Measurements from ENCODE around the gene BPIFB4.
"Not testable (repeated sequence)": the region's sequence is repeated elsewhere in the genome, so short reads cannot be mapped to it uniquely, and the experiment has no call there.

The BPIFB4 gene

DNA sequence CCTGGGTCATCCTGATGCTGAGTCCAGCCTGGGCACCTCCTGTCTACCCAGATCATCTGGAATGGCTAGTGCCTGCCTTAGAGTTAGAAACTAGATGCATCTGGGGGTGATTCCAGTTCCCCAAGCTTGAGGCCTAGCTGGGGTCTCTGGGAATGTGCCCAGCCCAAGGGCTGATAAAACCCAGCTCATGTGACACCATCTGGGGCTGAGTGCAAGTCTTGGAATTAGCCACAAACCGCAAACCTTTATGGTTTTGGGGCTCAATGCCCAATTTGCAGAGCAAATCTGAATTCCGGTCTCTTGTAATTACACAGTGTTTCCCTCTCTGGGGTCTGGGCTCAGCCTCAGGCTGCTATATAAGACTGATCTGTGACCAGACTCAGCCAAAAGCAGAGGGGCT lies at the start of gene BPIFB4:
Gene BPIFB4, plus strand, starts transcription at position 385 of the 400 bp plus-strand sequence. CDS start 1,884 bp downstream, outside the sequence.
- no peaks in the 10 kb centered on the region for H3K9me3 Mint-ChIP-seq
- H3K27ac Mint-ChIP-seq = no peak within 1 kb of the TSS
- H3K4me1 Mint-ChIP-seq = peaks cover 4% of the 10 kb centered on the region
- no peaks in the 10 kb centered on the region for H3K27me3 Mint-ChIP-seq
- no peak within 1 kb of the TSS for H3K4me3 Mint-ChIP-seq
- no peaks in the 10 kb centered on the region for H3K36me3 Mint-ChIP-seq

GRCh38 chr20:33030076-33030475 lies 49.4 kb upstream of the BPIFB4 start:
- H3K36me3 Mint-ChIP-seq = no peaks in the 10 kb centered on the region
- no peak overlapping the region for H3K4me3 Mint-ChIP-seq
- H3K27me3 Mint-ChIP-seq = no peaks in the 10 kb centered on the region
- H3K4me1 Mint-ChIP-seq = no peaks in the 10 kb centered on the region
- H3K9me3 Mint-ChIP-seq = no peaks in the 10 kb centered on the region
- no peak overlapping the region for H3K27ac Mint-ChIP-seq

- H3K4me3 Mint-ChIP-seq = no peak overlapping the region
- no peaks in the 10 kb centered on the region for H3K4me1 Mint-ChIP-seq
- H3K9me3 Mint-ChIP-seq = no peaks in the 10 kb centered on the region
- no peaks in the 10 kb centered on the region for H3K27me3 Mint-ChIP-seq
- no peaks in the 10 kb centered on the region for H3K36me3 Mint-ChIP-seq
- H3K27ac Mint-ChIP-seq = no peak overlapping the region
These were observed 48.9 kb upstream of the BPIFB4 start for GRCh38 chr20:33030569-33030968.

- no peak within 1 kb of the TSS for H3K4me3 Mint-ChIP-seq
- H3K27ac Mint-ChIP-seq = no peak within 1 kb of the TSS
- no peaks in the 10 kb centered on the region for H3K9me3 Mint-ChIP-seq
- H3K4me1 Mint-ChIP-seq = no peaks in the 10 kb centered on the region
- no peaks in the 10 kb centered on the region for H3K27me3 Mint-ChIP-seq
- H3K36me3 Mint-ChIP-seq = no peaks in the 10 kb centered on the region
These were observed 47.9 kb upstream of the BPIFB4 start, which contains the start of gene BPIFB6 for GRCh38 chr20:33031531-33031930. BPIFB6 (plus strand) TSS chr20:33031648; CDS start chr20:33031648, 0 bp downstream.

- Mint-ChIP-seq H3K27ac (no peak overlapping the region), H3K9me3 (no peaks in the 10 kb centered on the region), H3K4me3 (no peak overlapping the region), H3K36me3 (no peaks in the 10 kb centered on the region), H3K27me3 (no peaks in the 10 kb centered on the region), H3K4me1 (no peaks in the 10 kb centered on the region)
These were observed 46.9 kb upstream of the BPIFB4 start for GRCh38 chr20:33032555-33032954.

- H3K27ac Mint-ChIP-seq = no peak overlapping the region
- no peaks in the 10 kb centered on the region for H3K4me1 Mint-ChIP-seq
These were observed 46.1 kb upstream of the BPIFB4 start for GRCh38 chr20:33033381-33033780.

DNA sequence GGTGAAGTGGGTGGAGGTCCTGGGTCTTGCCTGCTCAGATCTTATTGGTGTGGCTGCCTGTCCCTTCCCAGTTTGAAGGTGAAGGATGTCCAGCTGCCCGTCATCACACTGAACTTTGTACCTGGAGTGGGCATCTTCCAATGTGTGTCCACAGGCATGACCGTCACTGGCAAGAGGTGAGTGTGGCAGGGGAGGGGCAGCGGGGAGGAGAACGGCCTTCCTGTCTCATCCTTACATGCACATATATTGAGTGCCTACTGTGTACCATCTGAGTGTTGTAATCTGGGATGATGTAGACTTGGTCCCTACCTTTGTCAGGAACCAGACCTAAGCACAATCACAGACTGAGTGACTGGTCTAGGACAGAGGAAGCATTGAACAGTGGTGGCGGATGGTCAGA lies 45.3 kb upstream of the BPIFB4 start:
- Mint-ChIP-seq H3K27ac (no peak overlapping the region), H3K4me1 (no peaks in the 10 kb centered on the region), H3K36me3 (no peaks in the 10 kb centered on the region), H3K9me3 (no peaks in the 10 kb centered on the region), H3K4me3 (no peak overlapping the region), H3K27me3 (no peaks in the 10 kb centered on the region)

More at GRCh38 chr20:33033381-33033780, 46.1 kb upstream of the BPIFB4 start:
- Mint-ChIP-seq H3K4me3 (no peak overlapping the region), H3K36me3 (no peaks in the 10 kb centered on the region), H3K27me3 (no peaks in the 10 kb centered on the region), H3K9me3 (no peaks in the 10 kb centered on the region)

DNA sequence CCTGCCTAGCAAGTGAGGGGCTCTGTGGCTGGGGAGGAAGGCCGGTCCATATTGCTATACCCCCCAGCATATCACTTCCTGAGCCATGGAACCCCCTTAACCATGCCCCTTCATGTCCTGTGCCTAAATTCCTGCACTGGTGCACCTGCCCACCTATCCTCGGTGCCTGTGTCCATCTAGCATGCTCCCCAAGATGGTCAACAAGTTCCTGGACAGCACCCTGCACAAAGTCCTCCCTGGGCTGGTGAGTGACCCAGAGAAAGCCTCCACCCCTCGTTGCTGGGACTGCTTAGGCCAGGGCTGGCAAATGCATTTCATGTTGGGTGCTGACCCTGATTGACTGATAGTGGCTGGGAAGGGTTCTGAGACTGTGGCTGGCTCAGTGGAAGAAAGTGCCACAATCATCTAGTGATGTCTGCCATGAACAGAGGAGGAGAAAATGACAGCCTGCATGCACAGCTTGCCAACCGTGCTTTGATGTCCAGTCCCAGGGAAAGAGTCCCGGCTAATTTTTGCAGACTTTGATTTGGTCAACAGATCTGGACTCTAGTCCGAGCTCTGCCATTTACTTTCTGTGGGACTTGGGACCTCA lies 44.4 kb upstream of the BPIFB4 start:
- Mint-ChIP-seq H3K4me3 (no peak overlapping the region), H3K4me1 (no peaks in the 10 kb centered on the region), H3K36me3 (no peaks in the 10 kb centered on the region), H3K27me3 (no peaks in the 10 kb centered on the region), H3K9me3 (no peaks in the 10 kb centered on the region), H3K27ac (no peak overlapping the region)

DNA sequence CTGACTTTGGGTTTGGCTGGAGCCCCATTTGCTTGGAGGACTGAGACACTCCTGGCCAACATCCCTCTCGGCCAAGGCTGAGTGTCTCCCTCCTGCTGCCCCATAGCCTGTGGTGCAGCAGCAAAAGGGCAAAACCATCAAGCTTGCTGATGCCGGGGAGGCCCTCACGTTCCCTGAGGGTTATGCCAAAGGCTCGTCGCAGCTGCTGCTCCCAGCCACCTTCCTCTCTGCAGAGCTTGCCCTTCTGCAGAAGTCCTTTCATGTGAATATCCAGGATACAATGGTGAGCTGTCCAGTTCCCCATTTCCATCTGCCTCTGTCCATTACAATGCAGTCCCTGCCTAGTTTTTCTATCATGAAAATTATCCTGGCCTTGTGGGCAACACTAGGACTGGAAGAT lies 42.0 kb upstream of the BPIFB4 start:
- Mint-ChIP-seq H3K27ac (no peak overlapping the region), H3K4me1 (no peaks in the 10 kb centered on the region), H3K27me3 (no peaks in the 10 kb centered on the region), H3K9me3 (no peaks in the 10 kb centered on the region), H3K36me3 (no peaks in the 10 kb centered on the region), H3K4me3 (no peak overlapping the region)

GRCh38 chr20:33038243-33038642 lies 41.2 kb upstream of the BPIFB4 start:
- no peak overlapping the region for H3K4me3 Mint-ChIP-seq

GRCh38 chr20:33042430-33042829 lies 37.0 kb upstream of the BPIFB4 start:
- Mint-ChIP-seq H3K27me3 (no peaks in the 10 kb centered on the region), H3K27ac (no peak overlapping the region), H3K4me1 (no peaks in the 10 kb centered on the region), H3K4me3 (no peak overlapping the region), H3K36me3 (peaks cover 3% of the 10 kb centered on the region), H3K9me3 (no peaks in the 10 kb centered on the region)

More at GRCh38 chr20:33038243-33038642, 41.2 kb upstream of the BPIFB4 start:
- no peaks in the 10 kb centered on the region for H3K27me3 Mint-ChIP-seq
- H3K9me3 Mint-ChIP-seq = no peaks in the 10 kb centered on the region
- no peaks in the 10 kb centered on the region for H3K4me1 Mint-ChIP-seq
- H3K27ac Mint-ChIP-seq = no peak overlapping the region
- no peaks in the 10 kb centered on the region for H3K36me3 Mint-ChIP-seq

DNA sequence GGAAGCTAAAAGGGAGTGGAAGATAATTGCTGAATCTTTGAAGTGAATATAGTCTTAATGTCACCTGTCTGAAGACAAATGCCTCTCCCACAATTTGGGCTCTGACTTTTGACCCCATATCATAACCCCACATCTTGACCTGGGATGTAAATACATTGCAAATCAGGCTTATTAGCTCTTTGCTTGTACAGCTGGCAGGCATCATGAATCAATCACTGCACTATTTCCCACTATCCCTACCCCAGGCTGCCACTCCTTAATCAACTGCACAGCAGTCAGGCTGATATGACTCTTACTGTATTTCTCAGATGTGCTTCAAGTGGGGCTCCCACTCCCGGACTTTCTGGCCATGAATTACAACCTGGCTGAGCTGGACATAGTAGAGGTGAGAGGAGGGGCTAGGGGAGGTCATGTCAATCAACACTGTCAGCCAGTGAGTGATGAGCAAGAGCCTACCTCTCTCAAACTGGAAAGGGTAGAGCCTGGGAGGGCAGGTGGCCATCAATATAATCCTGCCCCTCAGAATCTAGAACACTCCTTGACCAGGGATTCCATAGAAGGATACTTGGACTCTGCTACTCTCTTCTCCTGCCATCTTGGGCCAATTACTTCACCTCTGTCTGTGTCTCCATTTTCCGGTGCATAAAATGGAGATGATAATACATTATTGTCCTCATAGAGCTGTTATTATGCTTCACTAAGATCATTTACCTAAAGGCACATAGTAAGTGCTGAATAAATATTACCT lies 36.3 kb upstream of the BPIFB4 start:
- no peaks in the 10 kb centered on the region for H3K4me1 Mint-ChIP-seq
- H3K9me3 Mint-ChIP-seq = no peaks in the 10 kb centered on the region
- no peak overlapping the region for H3K27ac Mint-ChIP-seq
- H3K4me3 Mint-ChIP-seq = no peak overlapping the region
- H3K36me3 Mint-ChIP-seq = peaks cover 3% of the 10 kb centered on the region
- no peaks in the 10 kb centered on the region for H3K27me3 Mint-ChIP-seq

DNA sequence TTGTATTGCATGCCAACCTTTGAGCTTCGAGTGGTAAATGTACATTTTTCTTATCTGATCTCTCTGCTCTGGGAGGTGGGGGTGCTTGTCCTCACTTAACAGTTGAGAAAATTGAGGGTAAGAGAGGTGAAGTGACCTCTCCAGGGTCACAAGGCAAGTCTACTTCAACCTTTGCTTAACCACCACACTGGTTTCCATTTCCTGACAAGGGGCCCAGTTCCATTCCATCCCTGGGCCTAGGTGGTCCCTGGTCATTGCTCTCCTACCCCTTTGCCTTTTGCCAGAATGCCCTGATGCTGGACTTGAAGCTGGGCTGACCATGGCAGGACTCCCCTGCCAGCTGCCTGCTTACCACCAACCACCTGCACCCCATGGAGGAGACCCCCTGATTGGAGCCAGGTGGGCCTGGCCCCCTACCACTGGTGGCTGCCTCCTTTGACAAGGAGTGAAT lies 35.7 kb upstream of the BPIFB4 start:
- no peak overlapping the region for H3K27ac Mint-ChIP-seq
- H3K9me3 Mint-ChIP-seq = no peaks in the 10 kb centered on the region
- no peaks in the 10 kb centered on the region for H3K4me1 Mint-ChIP-seq
- H3K27me3 Mint-ChIP-seq = no peaks in the 10 kb centered on the region
- H3K4me3 Mint-ChIP-seq = no peak overlapping the region
- H3K36me3 Mint-ChIP-seq = peaks cover 3% of the 10 kb centered on the region

GRCh38 chr20:33045129-33045721 lies 34.2 kb upstream of the BPIFB4 start:
- not testable (repeated sequence) for H3K4me3 Mint-ChIP-seq, H3K9me3 Mint-ChIP-seq, H3K27ac Mint-ChIP-seq, H3K4me1 Mint-ChIP-seq, H3K27me3 Mint-ChIP-seq, H3K36me3 Mint-ChIP-seq

DNA sequence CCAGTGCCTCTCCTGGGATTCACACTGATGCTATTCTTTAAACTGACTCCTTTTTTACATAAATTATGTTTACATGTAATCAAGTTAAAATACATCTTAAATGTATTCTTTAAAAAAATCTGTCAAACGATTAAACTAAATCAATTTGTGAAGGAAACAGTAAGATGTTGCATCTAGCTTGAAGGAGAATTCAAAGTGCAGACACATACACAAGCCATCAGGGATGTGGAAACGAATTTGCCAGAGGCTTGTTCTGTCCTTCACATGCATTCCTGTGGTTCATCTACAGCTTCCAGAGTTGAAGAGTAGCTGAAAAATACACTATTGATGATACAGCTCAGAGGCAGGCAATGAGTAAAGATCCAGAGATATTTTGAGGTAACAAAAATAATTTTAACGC lies 33.0 kb upstream of the BPIFB4 start:
- H3K9me3 Mint-ChIP-seq = no peaks in the 10 kb centered on the region
- no peak overlapping the region for H3K4me3 Mint-ChIP-seq
- no peaks in the 10 kb centered on the region for H3K27me3 Mint-ChIP-seq
- H3K36me3 Mint-ChIP-seq = peaks cover 3% of the 10 kb centered on the region
- H3K27ac Mint-ChIP-seq = no peak overlapping the region
- no peaks in the 10 kb centered on the region for H3K4me1 Mint-ChIP-seq

- Mint-ChIP-seq H3K4me1 (no peaks in the 10 kb centered on the region), H3K27ac (no peak overlapping the region), H3K36me3 (no peaks in the 10 kb centered on the region), H3K27me3 (no peaks in the 10 kb centered on the region), H3K9me3 (no peaks in the 10 kb centered on the region), H3K4me3 (no peak overlapping the region)
These were observed 28.1 kb upstream of the BPIFB4 start for GRCh38 chr20:33051333-33051732.
